Esophagus (tissue), 2 donors: Measurements from ENCODE around the gene TOR1AIP1. TPM values are rescaled to one million over a fixed set of nuclear protein-coding genes. Genes with fewer than 3 reads are reported as not detected.

ENCODE experiments used
- H3K27ac ChIP-seq, 2 donors: one replicate each; pipeline ENCODE4 v1.5.1; 2013; ENCODE audit warnings: low read depth in 2 of 2, mild to moderate bottlenecking in 2 of 2, inconsistent platforms in 1 of 2, low read length in 1 of 2, moderate library complexity in 1 of 2
- H3K27me3 ChIP-seq, 2 donors: one replicate each; pipeline ENCODE4 v1.6.1; 2013; ENCODE audit warnings: low read length in 2 of 2, control low read depth in 1 of 2, mild to moderate bottlenecking in 1 of 2; ENCODE audit not compliant: insufficient read depth in 2 of 2, control insufficient read depth in 1 of 2
- H3K36me3 ChIP-seq, 2 donors: one replicate each; pipeline ENCODE4 v1.6.1; 2013; ENCODE audit warnings: low read length in 1 of 2; ENCODE audit not compliant: control insufficient read depth in 2 of 2, insufficient read depth in 2 of 2
- H3K4me1 ChIP-seq, 2 donors: one replicate each; pipeline ENCODE4 v1.6.1; 2013; ENCODE audit warnings: low read length in 1 of 2; ENCODE audit not compliant: control insufficient read depth in 2 of 2, insufficient read depth in 2 of 2
- H3K4me3 ChIP-seq, 2 donors: one replicate each; pipeline ENCODE4 v1.5.1; 2013; ENCODE audit warnings: low read length in 2 of 2, mild to moderate bottlenecking in 2 of 2, low read depth in 1 of 2, moderate library complexity in 1 of 2
- H3K9me3 ChIP-seq, 2 donors: one replicate each; pipeline ENCODE4 v1.6.1; 2013; ENCODE audit warnings: mild to moderate bottlenecking in 2 of 2, low read depth in 1 of 2, low read length in 1 of 2, moderate library complexity in 1 of 2; ENCODE audit not compliant: control insufficient read depth in 2 of 2, insufficient read depth in 1 of 2
- WGBS, 2 donors: extraction: QIAGEN DNeasy Blood & Tissue Kit; methylation state at CpG; one replicate each; pipeline ENCODE4 v1.1.7; 2013; 5-methylcytosine and 5-hydroxymethylcytosine counted together
- polyA plus RNA-seq, 2 donors: library from polyadenylated mRNA; stranded (reverse); fragments of 200-250 nt; gene quantifications; one replicate each; pipeline ENCODE4 v1.2.3, GENCODE V29; 2013
- donor health status: healthy with polysubstance abuse.
- donor health status: Bipolar disorder and iron deficiency.

The TOR1AIP1 gene
- polyA plus RNA-seq, 2 donors: 13.8 to 19.5 TPM

DNA sequence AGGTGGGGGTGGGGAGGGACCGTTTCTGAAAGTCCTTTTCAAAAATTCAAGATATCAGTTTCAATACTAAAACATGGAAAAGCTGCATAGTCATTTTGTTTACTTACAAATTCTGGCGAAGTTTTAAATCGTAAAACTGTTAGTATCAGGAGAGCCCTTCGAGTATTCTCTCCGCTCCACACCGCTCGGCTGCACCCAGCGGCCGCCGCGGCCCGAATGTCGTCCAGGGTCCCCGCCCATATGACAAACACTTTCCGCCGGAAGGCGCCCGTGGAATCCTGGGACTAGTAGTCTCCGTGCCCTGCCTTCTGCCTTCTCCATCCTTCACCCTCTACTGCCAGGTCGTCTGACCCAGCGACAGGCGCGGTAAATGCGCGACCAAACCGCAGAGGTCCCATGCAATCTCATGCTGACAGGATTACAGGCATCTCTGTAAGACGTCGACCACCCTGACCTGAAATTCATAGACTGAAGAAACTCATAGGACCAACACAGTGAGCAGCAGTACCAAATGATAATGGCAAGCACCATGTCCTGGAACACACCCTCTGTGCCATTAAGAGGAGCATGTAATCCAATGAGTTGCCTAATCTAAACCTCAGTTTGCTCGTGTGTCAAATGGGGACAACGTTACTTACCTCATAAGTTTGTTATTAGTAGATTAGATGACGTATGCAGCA is 4.4 kb upstream of the TOR1AIP1 start, which contains the start of gene TOR1AIP2:
TSS of gene TOR1AIP2 (minus strand) at position 218 of the 680 bp plus-strand sequence. CDS start 25,138 bp downstream, outside the sequence.
- WGBS, 2 donors: 4% methylated on average over 31 of the region's 31 CpGs
- Histone ChIP-seq H3K9me3 (no peaks in the 10 kb centered on the region), H3K27ac (peak within 1 kb of the TSS; percentile 80 to 85), H3K36me3 (no peaks in the 10 kb centered on the region), H3K4me1 (peaks cover 0 to 2% of the 10 kb centered on the region in 2 donors), H3K4me3 (peak within 1 kb of the TSS; percentile 66 to 76), H3K27me3 (no peaks in the 10 kb centered on the region)

DNA sequence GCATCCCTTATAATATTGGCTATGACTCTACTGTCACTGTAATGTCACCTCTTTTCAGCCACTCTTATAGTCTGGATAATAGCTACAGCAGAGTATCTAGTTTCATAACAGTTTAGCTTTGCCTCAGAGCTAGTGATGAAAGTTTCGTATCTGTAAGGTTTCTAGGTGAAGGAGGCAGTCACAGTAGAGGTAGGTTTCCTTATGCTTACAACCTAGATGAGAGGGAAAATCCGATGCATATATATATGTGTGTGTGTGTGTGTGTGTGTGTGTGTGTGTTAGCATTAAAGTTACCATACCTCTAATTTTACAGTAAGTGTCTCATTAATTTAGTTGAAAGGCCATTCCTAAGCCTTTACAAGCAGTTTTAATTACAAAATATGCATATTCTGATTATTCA is 2.3 kb upstream of the TOR1AIP1 start:
- peaks cover 0 to 2% of the 10 kb centered on the region in 2 donors for H3K4me1 ChIP-seq
- H3K4me3 ChIP-seq: no peak overlapping the region
- no peaks in the 10 kb centered on the region for H3K27me3 ChIP-seq
- no peak overlapping the region for H3K27ac ChIP-seq
- H3K36me3 ChIP-seq: peaks cover 0 to 3% of the 10 kb centered on the region in 2 donors
- H3K9me3 ChIP-seq: no peaks in the 10 kb centered on the region
- WGBS, 2 donors: 87 to 90% methylated on average over 2 of the region's 2 CpGs

DNA sequence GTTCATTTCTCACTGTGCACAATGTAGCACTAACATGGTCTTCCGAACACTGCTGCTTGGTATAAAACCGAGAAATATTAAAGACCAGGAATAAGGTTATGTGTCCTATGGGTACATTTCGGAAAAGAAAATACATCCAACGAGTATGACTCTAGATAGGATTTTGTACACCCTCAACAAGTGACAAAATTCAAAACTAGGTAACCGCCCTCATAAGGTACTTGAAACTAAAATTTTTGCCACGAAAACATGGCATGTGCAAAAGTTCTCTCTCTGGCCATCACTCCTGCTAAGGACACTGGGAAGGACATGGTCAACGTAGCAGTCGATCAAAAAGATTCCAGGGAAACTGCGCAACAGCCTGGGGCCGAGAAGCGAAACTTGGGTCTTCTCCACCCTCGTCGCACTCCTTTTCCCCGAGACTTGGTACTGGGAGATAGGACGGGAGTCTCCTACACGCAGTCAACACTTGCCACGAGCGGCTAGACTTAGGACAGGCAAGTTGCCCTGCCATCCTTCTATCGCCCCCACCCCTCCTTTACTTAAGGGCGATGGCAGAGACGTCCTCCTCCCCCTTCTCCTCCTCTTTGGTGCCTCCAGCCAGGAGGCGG is 338 bp upstream of the TOR1AIP1 start:
- peak overlapping the region; percentile 99 for H3K27ac ChIP-seq
- no peaks in the 10 kb centered on the region for H3K27me3 ChIP-seq
- peaks cover 0 to 2% of the 10 kb centered on the region in 2 donors for H3K4me1 ChIP-seq
- H3K36me3 ChIP-seq: peaks cover 0 to 3% of the 10 kb centered on the region in 2 donors
- WGBS, 2 donors: 1% methylated on average over 22 of the region's 22 CpGs
- H3K4me3 ChIP-seq: peak overlapping the region; percentile 84 to 89
- no peaks in the 10 kb centered on the region for H3K9me3 ChIP-seq

DNA sequence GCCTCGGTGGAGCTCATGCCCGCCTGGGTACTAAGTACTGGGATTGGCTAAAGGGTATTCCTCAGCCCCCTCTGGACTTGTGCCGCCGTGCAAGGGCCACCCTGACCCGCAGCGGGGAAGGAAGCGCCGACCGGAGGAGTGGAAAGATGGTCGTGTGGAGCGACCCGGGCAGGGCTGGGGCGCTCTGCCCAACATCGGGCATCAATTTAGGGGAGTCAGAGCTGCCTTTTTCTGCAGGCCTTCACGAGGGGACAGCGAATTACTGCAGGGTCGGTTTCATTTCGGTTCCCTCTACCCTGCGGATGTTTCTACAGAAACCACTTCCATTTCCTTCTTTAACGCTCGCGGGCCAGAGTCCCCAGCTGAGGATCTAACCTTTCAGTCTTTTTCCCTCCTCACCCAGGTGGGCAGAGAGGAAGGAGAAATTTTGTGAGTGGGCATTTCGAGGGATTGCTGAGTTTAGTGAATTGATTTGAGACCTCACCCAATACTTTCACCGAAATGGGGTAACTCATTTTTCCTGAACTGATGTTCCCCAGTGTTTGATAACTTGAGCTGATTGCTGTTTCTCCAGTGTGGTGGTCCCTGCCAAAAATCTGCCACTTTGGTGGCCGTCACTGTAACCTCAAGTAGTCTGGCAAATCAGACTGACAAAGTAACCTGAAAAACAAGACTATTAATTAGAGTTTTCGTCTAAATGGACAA is 1.1 kb downstream of the TOR1AIP1 start:
- Histone ChIP-seq H3K4me1 (no peaks in the 10 kb centered on the region), H3K9me3 (no peaks in the 10 kb centered on the region), H3K4me3 (peak overlapping the region; percentile 84 to 89), H3K27ac (peak overlapping the region; percentile 99), H3K36me3 (peaks cover 0 to 3% of the 10 kb centered on the region in 2 donors), H3K27me3 (no peaks in the 10 kb centered on the region)
- 0 to 1% methylated on average over 26 of the region's 26 CpGs for WGBS, 2 donors

DNA sequence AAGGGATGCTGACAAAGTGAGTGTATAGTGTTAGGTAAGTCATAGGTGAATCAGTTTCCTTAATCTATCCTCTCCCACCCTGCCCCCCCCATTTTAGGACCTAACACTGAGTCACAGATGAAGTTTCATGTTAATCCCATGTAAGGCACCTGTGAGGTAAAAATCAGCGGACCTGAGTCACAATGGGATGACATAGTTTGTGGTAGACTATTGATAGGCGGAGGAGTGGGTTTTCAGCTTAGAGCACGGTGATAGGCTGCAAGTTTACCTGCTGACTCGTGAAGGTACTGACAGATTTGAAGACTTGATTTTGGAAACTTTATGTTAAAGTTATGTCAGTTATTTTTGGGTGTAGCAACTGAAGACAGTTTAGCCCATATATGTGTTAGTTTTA is 1.7 kb downstream of the TOR1AIP1 start:
- no peaks in the 10 kb centered on the region for H3K27me3 ChIP-seq
- no peaks in the 10 kb centered on the region for H3K9me3 ChIP-seq
- 8 to 16% methylated on average over 4 of the region's 4 CpGs for WGBS, 2 donors
- H3K4me3 ChIP-seq: peak overlapping the region; percentile 84 to 89
- H3K27ac ChIP-seq: peak overlapping the region; percentile 99
- H3K36me3 ChIP-seq: peaks cover 0 to 3% of the 10 kb centered on the region in 2 donors
- no peaks in the 10 kb centered on the region for H3K4me1 ChIP-seq

DNA sequence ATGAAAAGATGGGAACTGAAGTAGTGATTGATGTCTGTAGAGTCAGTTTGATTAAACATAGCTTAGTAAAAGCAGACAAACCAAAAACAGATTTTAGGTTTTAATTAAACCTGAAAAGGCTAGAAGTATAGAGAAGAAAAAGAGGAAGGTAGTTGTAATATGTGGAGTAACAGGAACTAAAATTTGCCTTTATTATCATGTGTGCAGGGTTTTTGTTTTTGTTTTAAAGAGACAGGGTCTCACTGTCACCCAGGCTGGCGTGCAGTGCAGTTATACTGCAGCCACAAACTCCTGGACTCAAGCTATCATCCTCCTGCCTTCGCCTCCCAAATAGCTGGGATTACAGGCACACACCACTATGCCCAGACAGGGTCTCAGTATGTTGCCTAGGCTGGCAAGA is 6.0 kb downstream of the TOR1AIP1 start:
- Histone ChIP-seq H3K36me3 (peaks cover 3 to 8% of the 10 kb centered on the region in 2 donors), H3K4me1 (no peaks in the 10 kb centered on the region), H3K9me3 (no peaks in the 10 kb centered on the region), H3K4me3 (no peak overlapping the region), H3K27me3 (no peaks in the 10 kb centered on the region), H3K27ac (no peak overlapping the region)
- WGBS, 2 donors: 67 to 74% methylated on average over 2 of the region's 2 CpGs

DNA sequence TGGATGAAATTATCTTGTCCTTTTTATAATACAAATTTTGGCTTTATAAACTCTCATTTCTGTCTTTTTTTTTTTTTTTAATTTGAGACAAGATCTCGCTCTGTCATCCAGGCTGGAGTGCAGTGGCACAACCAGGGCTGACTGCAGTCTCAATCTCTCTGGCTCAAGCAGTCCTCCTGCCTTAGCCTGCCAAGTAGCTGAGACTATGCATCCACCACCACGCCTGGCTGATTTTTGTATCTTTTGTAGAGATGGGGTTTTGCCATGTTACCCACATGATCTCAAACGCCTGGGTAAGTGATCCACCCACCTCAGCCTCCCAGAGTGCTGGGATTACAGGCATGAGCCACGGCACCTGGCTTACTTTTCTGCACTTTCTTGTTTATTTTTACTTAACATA is 7.5 kb downstream of the TOR1AIP1 start:
- Histone ChIP-seq H3K4me3 (no peak overlapping the region), H3K27ac (no peak overlapping the region), H3K36me3 (peaks cover 2 to 8% of the 10 kb centered on the region in 2 donors), H3K27me3 (no peaks in the 10 kb centered on the region), H3K9me3 (no peaks in the 10 kb centered on the region), H3K4me1 (no peaks in the 10 kb centered on the region)
- 73 to 79% methylated on average over 4 of the region's 4 CpGs for WGBS, 2 donors

DNA sequence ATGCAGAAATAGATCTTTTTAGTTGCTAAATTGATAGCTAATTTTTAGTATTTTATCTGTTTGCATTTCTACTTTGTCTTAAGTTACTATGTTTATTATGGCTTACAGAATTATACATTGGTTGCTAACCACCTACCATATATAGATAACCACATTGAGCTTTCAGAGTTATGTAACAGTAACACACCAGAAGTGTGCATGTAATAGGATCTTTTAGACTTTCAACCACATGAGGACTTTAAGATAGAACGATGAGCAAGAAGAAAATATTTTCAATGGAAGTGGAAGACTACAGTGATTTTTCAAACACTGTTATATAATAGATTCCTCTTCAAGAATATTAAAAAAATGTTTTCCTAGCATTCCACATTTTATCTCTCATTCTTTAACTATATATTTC is 28.8 kb downstream of the TOR1AIP1 start:
- peaks cover 2 to 3% of the 10 kb centered on the region in 2 donors for H3K36me3 ChIP-seq
- WGBS, 2 donors: 65 to 79% methylated on average over 1 of the region's 1 CpG
- H3K27me3 ChIP-seq: no peaks in the 10 kb centered on the region
- no peak overlapping the region for H3K4me3 ChIP-seq
- H3K4me1 ChIP-seq: no peaks in the 10 kb centered on the region
- no peaks in the 10 kb centered on the region for H3K9me3 ChIP-seq
- no peak overlapping the region for H3K27ac ChIP-seq

DNA sequence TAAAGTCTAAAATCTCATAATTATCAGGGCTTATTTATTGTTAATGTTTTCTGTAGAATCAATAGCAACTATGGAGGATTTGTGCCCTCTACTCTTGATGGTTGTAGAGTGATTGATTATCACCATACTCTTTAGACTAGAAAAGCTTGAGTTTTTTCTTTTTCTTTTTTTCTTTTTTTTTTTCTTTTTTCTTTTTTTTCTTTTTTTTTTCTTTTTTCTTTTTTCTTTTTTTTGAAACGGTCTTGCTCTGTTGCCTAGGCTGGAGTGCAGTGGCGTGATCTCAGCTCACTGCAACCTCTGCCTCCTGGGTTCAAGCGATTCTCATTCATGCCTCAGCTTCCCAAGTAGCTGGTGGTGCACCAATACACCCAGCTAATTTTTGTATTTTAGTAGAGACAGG is 29.7 kb downstream of the TOR1AIP1 start:
- no peaks in the 10 kb centered on the region for H3K27me3 ChIP-seq
- H3K27ac ChIP-seq: no peak overlapping the region
- WGBS, 2 donors: 91 to 98% methylated on average over 3 of the region's 3 CpGs
- no peaks in the 10 kb centered on the region for H3K4me1 ChIP-seq
- peaks cover 2 to 3% of the 10 kb centered on the region in 2 donors for H3K36me3 ChIP-seq
- H3K9me3 ChIP-seq: no peaks in the 10 kb centered on the region
- no peak overlapping the region for H3K4me3 ChIP-seq
